ENCODE results near the gene LINGO3.

DNA sequence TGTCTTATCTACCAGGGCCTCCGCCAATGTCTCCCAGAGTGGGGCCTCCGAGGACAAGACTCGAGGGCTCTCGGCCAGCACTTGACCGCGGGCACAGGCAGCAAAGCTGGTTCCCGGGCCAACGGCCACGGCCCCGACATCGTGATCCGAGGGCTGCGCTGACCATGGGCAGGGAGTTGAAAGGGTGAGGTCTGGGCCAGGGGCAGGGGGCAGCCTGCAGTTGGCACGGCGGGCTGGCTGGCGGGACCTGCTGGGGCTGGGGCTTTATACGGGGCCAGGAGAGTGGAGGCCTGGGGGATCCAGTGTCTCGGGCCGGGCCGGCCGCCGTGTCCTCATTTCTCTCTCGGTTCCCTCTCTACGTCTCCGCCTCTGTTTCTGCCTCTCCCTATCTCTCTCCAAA lies 9.8 kb upstream of the LINGO3 start:
- TF ChIP-seq CTCF (conservative IDR thresholded peaks at IDR 0.05 in 1 of 2, IDR thresholded peaks at IDR 0.05 in 1 of 2; ENCODE audit: extremely low read depth in 1 of 2, insufficient read depth in 1 of 2, low read depth in 1 of 2, low read length in 2 of 2) (no peak), EZH2 (IDR thresholded peaks at IDR 0.05; ENCODE audit: borderline replicate concordance, low read length) (no peak)
